GM10248 (cell line): ENCODE data around the gene CEP20.

ENCODE experiments used
- CTCF ChIA-PET: fragments of 300-600 bp; sonication (Branson Sonifier 250); formaldehyde crosslinking; extraction: SDS; loops from one replicate; lab custom pipeline; 2021; ENCODE audit warnings: antibody characterized with exemption; lab: Yijun Ruan, JAX
- POLR2A ChIA-PET: fragments of 350-650 bp; sonication (Branson Sonifier 250); formaldehyde crosslinking; extraction: SDS; loops from one replicate; lab custom pipeline; 2020; ENCODE audit warnings: antibody characterized with exemption; lab: Yijun Ruan, JAX
- DNase-seq: peaks from one replicate; pipeline ENCODE4 v3.0.0; 2012; ENCODE audit errors: extremely low spot score
- TF ChIP-seq, protein P1 (sequence below): IDR thresholded peaks from 2 replicates; pipeline ENCODE4 v1.5.1; 2012; ENCODE audit warnings: mild to moderate bottlenecking, low read depth; ENCODE audit errors: extremely low read depth, missing control alignments, control extremely low read depth

The CEP20 gene

DNA sequence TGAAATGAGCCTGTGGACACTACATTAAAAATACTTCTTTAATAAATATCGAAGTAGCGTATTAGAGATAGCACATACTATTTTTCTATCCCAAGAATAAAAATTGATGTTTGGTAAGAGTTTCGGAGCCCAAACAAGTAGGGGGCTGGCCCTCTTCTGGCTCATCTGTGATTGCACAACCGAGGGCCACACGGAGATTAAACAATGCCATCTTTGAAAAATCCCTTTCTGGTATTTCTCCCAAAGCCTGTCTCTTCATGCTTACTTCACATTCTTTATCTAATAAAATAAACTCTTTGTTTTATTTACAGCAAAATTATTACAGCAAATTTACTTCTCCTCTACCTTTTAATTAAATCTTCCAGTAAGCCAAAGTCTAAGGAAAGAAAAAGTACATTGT is 22.0 kb downstream of the CEP20 start:
- ChIA-PET CTCF (no interaction called here), POLR2A (no interaction called here)
- TF ChIP-seq, protein P1, sequence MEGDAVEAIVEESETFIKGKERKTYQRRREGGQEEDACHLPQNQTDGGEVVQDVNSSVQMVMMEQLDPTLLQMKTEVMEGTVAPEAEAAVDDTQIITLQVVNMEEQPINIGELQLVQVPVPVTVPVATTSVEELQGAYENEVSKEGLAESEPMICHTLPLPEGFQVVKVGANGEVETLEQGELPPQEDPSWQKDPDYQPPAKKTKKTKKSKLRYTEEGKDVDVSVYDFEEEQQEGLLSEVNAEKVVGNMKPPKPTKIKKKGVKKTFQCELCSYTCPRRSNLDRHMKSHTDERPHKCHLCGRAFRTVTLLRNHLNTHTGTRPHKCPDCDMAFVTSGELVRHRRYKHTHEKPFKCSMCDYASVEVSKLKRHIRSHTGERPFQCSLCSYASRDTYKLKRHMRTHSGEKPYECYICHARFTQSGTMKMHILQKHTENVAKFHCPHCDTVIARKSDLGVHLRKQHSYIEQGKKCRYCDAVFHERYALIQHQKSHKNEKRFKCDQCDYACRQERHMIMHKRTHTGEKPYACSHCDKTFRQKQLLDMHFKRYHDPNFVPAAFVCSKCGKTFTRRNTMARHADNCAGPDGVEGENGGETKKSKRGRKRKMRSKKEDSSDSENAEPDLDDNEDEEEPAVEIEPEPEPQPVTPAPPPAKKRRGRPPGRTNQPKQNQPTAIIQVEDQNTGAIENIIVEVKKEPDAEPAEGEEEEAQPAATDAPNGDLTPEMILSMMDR, result no peak
- no peak for DNase-seq

DNA sequence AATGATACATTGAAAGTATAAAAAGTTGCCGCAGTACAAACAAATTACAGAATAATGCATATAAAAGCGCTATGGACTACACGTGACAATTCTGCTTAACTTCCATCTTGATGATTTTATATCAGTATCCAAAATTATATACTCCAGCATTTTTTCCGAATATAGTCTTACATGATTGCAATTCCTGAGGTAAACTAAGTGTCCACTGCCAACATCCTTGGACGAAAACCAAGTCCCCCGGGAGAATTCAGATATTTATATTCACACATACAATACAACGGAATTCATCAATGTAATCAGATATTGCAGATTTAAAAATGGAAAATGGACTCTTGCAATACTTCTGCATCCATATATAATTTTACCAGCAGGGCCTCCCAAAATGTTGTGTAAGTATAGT is 22.7 kb downstream of the CEP20 start:
- ChIA-PET CTCF (interaction anchor here (1.5 kb wide), 1 partner anchor 44 kb away, joined by 4 read pairs; no protein-coding TSS in a partner anchor), POLR2A (no interaction called here)
- DNase-seq, result no peak

DNA sequence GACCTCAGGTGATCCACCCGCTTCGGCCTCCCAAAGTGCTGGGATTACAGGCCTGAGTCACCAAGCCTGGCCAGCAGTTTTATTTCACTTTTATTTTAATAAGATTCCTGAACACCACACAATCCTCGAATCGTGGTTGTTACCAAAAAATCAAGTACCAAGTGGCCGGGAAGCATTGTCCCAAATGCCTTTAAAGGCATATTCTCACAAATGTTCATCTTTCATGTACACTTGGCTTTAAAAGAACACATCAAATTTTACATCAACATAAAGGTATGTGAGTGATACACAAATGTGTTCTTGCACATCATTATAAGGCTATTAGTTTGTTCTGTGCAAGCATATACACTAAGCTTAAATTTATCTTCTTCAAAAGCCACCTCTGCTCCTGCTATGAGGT is 23.5 kb downstream of the CEP20 start:
- no peak for DNase-seq
- TF ChIP-seq, protein P1, result no peak
- ChIA-PET POLR2A (no interaction called here), CTCF (interaction anchor here (1.5 kb wide), 1 partner anchor 43 kb away, joined by 4 read pairs; no protein-coding TSS in a partner anchor)

More for the DNA sequence above, 22.7 kb downstream of the CEP20 start:
- TF ChIP-seq, protein P1, result no peak

DNA sequence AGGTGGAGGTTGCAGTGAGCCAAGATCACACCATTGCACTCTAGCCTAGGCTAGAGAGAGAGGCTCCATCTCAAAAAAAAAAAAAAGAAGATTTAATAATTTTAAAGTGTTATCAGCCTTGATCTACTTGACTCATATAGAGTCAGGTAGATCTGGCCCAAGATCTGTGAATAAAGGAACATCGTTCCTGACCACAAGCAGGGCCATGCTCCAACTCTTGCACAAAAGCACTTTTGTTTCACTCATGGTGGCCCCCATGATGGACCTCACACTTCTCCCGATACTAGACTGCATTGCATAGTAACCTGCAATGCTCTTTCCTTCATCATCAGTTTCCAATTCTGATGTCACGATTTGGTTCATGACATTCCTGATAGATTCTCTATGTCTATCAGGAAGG is 26.4 kb downstream of the CEP20 start:
- CTCF ChIA-PET, result no interaction called here
- no peak for DNase-seq
- TF ChIP-seq, protein P1, result no peak
- POLR2A ChIA-PET, result no interaction called here

DNA sequence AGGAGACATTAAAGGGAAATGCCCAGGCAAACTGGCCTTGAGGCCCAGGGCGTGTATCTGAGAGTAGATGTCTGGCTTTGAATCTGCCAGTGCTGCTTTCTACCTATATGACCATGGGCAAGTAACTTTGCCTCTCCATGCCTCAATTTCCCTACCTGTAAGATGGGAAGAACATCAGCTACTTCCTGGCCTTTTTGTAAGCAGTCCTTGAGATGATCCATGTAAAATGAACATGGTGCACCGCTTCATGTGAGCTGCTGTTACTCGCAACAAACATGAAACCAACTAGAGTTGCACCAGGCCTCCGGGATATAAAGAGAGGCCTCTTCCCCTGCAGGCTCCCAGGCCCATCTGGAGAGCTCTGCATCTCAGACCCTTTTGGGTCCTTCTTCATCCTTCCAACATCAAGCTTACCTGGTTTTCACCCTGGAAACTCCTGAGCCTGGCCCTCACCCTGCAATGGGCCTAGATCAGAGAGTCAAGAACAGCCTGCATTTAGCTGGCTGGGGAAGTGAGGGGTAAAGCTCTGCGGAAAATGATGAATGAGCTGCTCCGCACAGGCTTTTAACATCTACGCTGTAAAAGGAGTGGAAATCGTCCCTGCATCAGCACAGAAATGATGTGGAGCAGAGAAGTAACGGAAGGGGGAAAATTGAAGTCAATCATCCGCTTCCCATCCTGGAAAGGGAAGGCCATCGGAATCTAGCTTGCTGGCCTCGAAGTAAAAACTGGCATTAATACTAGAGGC is 29.3 kb downstream of the CEP20 start:
- TF ChIP-seq, protein P1, result no peak
- ChIA-PET POLR2A (no interaction called here), CTCF (interaction anchor here (0.9 to 1.8 kb wide), 4 partner anchors 10 to 37 kb away, joined by 3 to 6 read pairs (median 5); no protein-coding TSS in a partner anchor)
- no peak for DNase-seq

DNA sequence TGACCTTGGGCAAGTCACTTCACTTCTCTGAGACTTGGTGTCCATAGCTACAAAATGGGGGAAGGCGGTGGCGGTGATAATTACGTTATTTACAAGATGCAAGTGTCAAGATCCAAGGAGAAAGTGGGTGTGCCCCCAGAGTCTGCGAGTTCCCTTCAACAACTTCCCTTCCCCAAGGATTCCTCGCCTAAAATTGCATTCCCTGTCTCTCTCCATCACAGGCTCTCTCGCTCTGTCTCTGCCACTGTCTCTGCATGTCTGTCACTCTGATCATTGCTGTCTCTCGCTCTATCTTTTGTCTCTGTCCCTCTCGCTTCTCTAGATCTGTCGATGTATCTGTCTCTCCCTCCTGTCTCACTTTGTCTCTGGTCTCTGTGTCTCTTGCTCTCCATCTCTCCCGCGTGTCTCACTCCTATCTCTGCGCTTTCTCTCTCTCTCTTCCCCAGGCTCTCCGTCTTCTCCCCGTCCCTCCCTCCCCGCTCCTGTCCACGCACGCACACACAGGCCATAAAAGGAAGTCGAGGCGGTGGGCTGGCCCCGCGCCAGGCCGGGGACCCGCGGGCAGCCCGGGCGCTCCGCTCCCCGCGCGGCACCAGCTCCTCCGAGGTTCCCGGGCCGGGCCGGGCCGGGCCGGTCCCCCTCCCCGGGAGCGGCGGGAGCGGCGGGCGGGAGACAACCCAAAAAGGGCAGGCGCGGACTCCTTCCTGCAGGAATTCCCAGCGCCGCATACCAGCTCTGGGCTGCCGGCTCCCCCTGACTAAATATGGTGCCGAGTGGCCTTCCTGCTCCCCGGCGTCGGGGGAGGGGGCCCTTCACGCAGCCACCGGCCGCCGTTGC is 30.5 kb downstream of the CEP20 start:
- DNase-seq, result peak; percentile 27
- CTCF ChIA-PET, result interaction anchor here (1.2 to 1.8 kb wide), 2 partner anchors 9 to 17 kb away, joined by 6 read pairs; no protein-coding TSS in a partner anchor
- TF ChIP-seq, protein P1, result no peak

More for the DNA sequence above, 30.5 kb downstream of the CEP20 start:
- POLR2A ChIA-PET, result no interaction called here
